K562 (cell line): ENCODE results near the gene MTMR10. TPM values are rescaled to one million over a fixed set of nuclear protein-coding genes. Genes with fewer than 3 reads are reported as not detected.

Experiments
- ARID3A ChIP-seq: IDR thresholded peaks from 2 replicates; pipeline ENCODE4 v1.6.1; 2012; ENCODE audit warnings: low read depth, low read length, improper control_type of control experiment, borderline replicate concordance
- ATF7 ChIP-seq: fragments of 450-650 bp; IDR thresholded peaks from 2 replicates; pipeline ENCODE4 v1.7.1; 2014; ENCODE audit warnings: mild to moderate bottlenecking, moderate library complexity
- CCAR2 ChIP-seq: fragments of 200-400 bp; formaldehyde crosslinking; IDR thresholded peaks from 2 replicates; pipeline ENCODE4 v1.6.1; 2017; ENCODE audit warnings: mild to moderate bottlenecking, low read depth, low read length
- CTCF ChIP-seq, 3 experiments: IDR thresholded peaks in 2 of 3; conservative IDR thresholded peaks in 1 of 3; 2 replicates each; pipeline ENCODE4 v1.5.1; 2011 to 2012; ENCODE audit warnings: low read length in 3 of 3, mild to moderate bottlenecking in 3 of 3, control low read depth in 2 of 3, improper control_type of control experiment in 1 of 3, inconsistent platforms in 1 of 3, low read depth in 1 of 3, mixed read lengths in 1 of 3, moderate library complexity in 1 of 3; ENCODE audit not compliant: insufficient read depth in 2 of 3
- EGR1 ChIP-seq: fragments of 450-650 bp; conservative IDR thresholded peaks from 2 replicates; pipeline ENCODE4 v1.6.1; 2017; ENCODE audit warnings: mild to moderate bottlenecking
- GABPB2 ChIP-seq: fragments of 250-450 bp; sonication (Bioruptor Pico); conservative IDR thresholded peaks from 2 replicates; pipeline ENCODE4 v1.5.1; 2021; ENCODE audit warnings: mild to moderate bottlenecking
- HDAC1 ChIP-seq, 2 experiments: fragments of 450-650 bp; IDR thresholded peaks; 2 replicates each; pipeline ENCODE4 v1.6.1; 2016 to 2017; ENCODE audit warnings: inconsistent platforms in 1 of 2, mild to moderate bottlenecking in 1 of 2, moderate library complexity in 1 of 2
- MEIS2 ChIP-seq: fragments of 450-650 bp; IDR thresholded peaks from 2 replicates; pipeline ENCODE4 v1.6.1; 2014; ENCODE audit warnings: mild to moderate bottlenecking; ENCODE audit not compliant: partially characterized antibody
- MLLT1 ChIP-seq, 2 experiments: fragments of 450-650 bp; IDR thresholded peaks; 2 replicates each; pipeline ENCODE4 v1.6.1; 2016
- NCOA6 ChIP-seq: fragments of 450-650 bp; IDR thresholded peaks from 2 replicates; pipeline ENCODE4 v1.6.1; 2017; ENCODE audit warnings: mild to moderate bottlenecking
- PHB2 ChIP-seq: fragments of 450-650 bp; IDR thresholded peaks from 2 replicates; pipeline ENCODE4 v1.6.1; 2017; ENCODE audit warnings: low read depth
- PHF8 ChIP-seq: fragments of 200-600 bp; sonication (generic); IDR thresholded peaks from 2 replicates; pipeline ENCODE4 v1.6.1; 2012; ENCODE audit warnings: mixed run types, mild to moderate bottlenecking, inconsistent platforms, low read length, moderate library complexity, borderline replicate concordance
- SLC30A9 ChIP-seq: fragments of 250-450 bp; sonication (Bioruptor Pico); IDR thresholded peaks from 2 replicates; pipeline ENCODE4 v1.8.0; 2022; ENCODE audit warnings: mild to moderate bottlenecking, moderate library complexity
- SMAD4 ChIP-seq: fragments of 250-450 bp; sonication (Bioruptor Pico); conservative IDR thresholded peaks from 2 replicates; pipeline ENCODE4 v1.8.0; 2021; ENCODE audit warnings: inconsistent platforms, mild to moderate bottlenecking, moderate library complexity
- SOX6 ChIP-seq: fragments of 450-650 bp; IDR thresholded peaks from 2 replicates; pipeline ENCODE4 v1.6.1; 2014; ENCODE audit warnings: mild to moderate bottlenecking
- TRIM28 ChIP-seq: fragments of 450-650 bp; IDR thresholded peaks from 2 replicates; pipeline ENCODE4 v1.6.1; 2017
- TSC22D4 ChIP-seq: fragments of 450-650 bp; IDR thresholded peaks from 2 replicates; pipeline ENCODE4 v1.6.1; 2016; ENCODE audit warnings: missing genetic modification characterization, missing biosample characterization, control low read depth
- ZNF695 ChIP-seq: fragments of 450-650 bp; formaldehyde crosslinking; IDR thresholded peaks from 2 replicates; pipeline ENCODE4 v1.4.0; 2020; ENCODE audit warnings: mild to moderate bottlenecking, moderate library complexity
- ZNF75A ChIP-seq: fragments of 450-650 bp; formaldehyde crosslinking; IDR thresholded peaks from 2 replicates; pipeline ENCODE4 v1.4.0; 2020; ENCODE audit warnings: mild to moderate bottlenecking
- polyA plus RNA-seq, 8 experiments: library from polyadenylated mRNA; depleted of rRNA in 4 of 8; stranded (reverse) in 5 of 8; unstranded in 3 of 8; fragments of >200 nt; fragmentation: Nextera tagmentation in 2 of 8; fragmentation: Illumina TruSeq in 1 of 8; extraction: Ambion mirVana in 2 of 8; extraction: Trizol in 1 of 8; gene quantifications; 2 replicates each; pipeline versions ENCODE4 v1.2.1 to v1.2.3, GENCODE V29; 2011 to 2014; ENCODE audit warnings: inconsistent platforms in 1 of 8, missing spikeins in 1 of 8
- total RNA-seq, 7 experiments: library from RNA; depleted of rRNA in 6 of 7; stranded (reverse); fragments of >200 nt in 6 of 7; fragmentation: Illumina TruSeq in 2 of 7; extraction: Trizol in 2 of 7; gene quantifications; 2 replicates each; pipeline versions ENCODE4 v1.2.1 to v1.2.3, GENCODE V29; 2011 to 2021; ENCODE audit warnings: low replicate concordance in 1 of 7
- TF ChIP-seq, protein P1 (sequence below): fragments of 450-650 bp; formaldehyde crosslinking; IDR thresholded peaks from 2 replicates; pipeline ENCODE4 v1.4.0; 2020; ENCODE audit warnings: mild to moderate bottlenecking, moderate library complexity
- TF ChIP-seq, protein P2 (sequence below): fragments of 450-650 bp; IDR thresholded peaks from 2 replicates; pipeline ENCODE4 v1.6.1; 2016; ENCODE audit warnings: low read depth, mild to moderate bottlenecking, moderate library complexity
- TF ChIP-seq, protein P3 (sequence below): fragments of 250-450 bp; sonication (Bioruptor Pico); IDR thresholded peaks from 2 replicates; pipeline ENCODE4 v1.8.0; 2022; ENCODE audit warnings: inconsistent platforms

MTMR10 gene
- total and polyA plus RNA-seq, 9 of the 15 experiments (the other 6 are each of a cell fraction or from before 2014, with no cell fraction given) = 1.6 to 6.8 (median 4.8) TPM

DNA sequence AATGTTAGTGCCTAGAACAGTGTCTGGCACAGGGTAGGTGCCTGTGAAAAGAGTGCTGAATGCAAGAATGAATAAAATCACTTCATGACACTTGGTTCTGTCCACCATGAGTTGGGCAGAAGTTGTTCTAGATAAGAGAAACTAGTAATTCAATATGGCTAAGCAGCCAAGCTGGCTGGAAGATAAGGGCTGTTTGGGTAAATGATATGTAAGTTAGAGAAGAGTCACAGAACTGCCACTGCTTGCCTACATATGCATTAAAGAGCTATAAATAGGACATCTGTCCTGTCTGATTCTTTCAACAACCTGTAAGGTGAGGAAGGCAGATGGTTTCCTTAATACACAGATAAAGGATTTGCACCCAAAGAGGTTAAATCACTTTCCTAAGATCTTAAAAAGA, 13.1 kb downstream of the MTMR10 start (continued):
- TF ChIP-seq, protein P1, sequence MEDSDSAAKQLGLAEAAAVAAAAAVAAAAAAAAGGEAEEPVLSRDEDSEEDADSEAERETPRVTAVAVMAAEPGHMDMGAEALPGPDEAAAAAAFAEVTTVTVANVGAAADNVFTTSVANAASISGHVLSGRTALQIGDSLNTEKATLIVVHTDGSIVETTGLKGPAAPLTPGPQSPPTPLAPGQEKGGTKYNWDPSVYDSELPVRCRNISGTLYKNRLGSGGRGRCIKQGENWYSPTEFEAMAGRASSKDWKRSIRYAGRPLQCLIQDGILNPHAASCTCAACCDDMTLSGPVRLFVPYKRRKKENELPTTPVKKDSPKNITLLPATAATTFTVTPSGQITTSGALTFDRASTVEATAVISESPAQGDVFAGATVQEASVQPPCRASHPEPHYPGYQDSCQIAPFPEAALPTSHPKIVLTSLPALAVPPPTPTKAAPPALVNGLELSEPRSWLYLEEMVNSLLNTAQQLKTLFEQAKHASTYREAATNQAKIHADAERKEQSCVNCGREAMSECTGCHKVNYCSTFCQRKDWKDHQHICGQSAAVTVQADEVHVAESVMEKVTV (CRISPR knock-in tag) = no peak
- TF ChIP-seq ZNF695 (no peak), SOX6 (peak; percentile 92), ARID3A (peak; percentile 46; the same call in 1 of the 2 replicates), ZNF75A (CRISPR knock-in tag) (no peak), PHB2 (peak; percentile 93), MLLT1 (IDR thresholded peaks at IDR 0.05) (0 out of 4 replicates have a peak, but pooled peaks of 1 of the 2 experiments have one; percentile 24), TSC22D4 (tag) (no peak), PHF8 (no peak), SMAD4 (CRISPR knock-in tag) (peak; percentile 91), CCAR2 (no peak), HDAC1 (IDR thresholded peaks at IDR 0.05) (peak; percentile 79 to 96; a peak in 3 of 4 replicates), CTCF (IDR thresholded peaks at IDR 0.05 in 2 of 3, conservative IDR thresholded peaks at IDR 0.05 in 1 of 3; ENCODE audit: insufficient read depth in 2 of 3, low read depth in 1 of 3, low read length in 3 of 3) (no peak), TRIM28 (no peak), SLC30A9 (no peak), GABPB2 (CRISPR knock-in tag) (no peak), ATF7 (peak; percentile 36; the same call in 1 of the 2 replicates), EGR1 (no peak), MEIS2 (peak; percentile 85), NCOA6 (no peak)
- TF ChIP-seq, protein P2, sequence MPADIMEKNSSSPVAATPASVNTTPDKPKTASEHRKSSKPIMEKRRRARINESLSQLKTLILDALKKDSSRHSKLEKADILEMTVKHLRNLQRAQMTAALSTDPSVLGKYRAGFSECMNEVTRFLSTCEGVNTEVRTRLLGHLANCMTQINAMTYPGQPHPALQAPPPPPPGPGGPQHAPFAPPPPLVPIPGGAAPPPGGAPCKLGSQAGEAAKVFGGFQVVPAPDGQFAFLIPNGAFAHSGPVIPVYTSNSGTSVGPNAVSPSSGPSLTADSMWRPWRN = peak; percentile 81
- TF ChIP-seq, protein P3, sequence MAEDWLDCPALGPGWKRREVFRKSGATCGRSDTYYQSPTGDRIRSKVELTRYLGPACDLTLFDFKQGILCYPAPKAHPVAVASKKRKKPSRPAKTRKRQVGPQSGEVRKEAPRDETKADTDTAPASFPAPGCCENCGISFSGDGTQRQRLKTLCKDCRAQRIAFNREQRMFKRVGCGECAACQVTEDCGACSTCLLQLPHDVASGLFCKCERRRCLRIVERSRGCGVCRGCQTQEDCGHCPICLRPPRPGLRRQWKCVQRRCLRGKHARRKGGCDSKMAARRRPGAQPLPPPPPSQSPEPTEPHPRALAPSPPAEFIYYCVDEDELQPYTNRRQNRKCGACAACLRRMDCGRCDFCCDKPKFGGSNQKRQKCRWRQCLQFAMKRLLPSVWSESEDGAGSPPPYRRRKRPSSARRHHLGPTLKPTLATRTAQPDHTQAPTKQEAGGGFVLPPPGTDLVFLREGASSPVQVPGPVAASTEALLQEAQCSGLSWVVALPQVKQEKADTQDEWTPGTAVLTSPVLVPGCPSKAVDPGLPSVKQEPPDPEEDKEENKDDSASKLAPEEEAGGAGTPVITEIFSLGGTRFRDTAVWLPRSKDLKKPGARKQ (CRISPR knock-in tag) = no peak
